ENCODE measurements around the gene RPS6KB1. TPM values are rescaled to one million over a fixed set of nuclear protein-coding genes. Genes with fewer than 3 reads are reported as not detected.

Gene RPS6KB1
- total and polyA plus RNA-seq, 8 donors, result 9.4 to 129 (median 38.1) TPM

- H3K4me3 ChIP-seq, result no peak overlapping the region
- H3K36me3 ChIP-seq, result peaks cover 0 to 16% (median 13%) of the 10 kb centered on the region in 4 donors
- WGBS, 5 donors, result 36 to 67% (median 43%) methylated on average over 3 of the region's 3 CpGs
- DNase-seq, result peak; percentile 25 to 57
- H3K27me3 ChIP-seq, result no peaks in the 10 kb centered on the region
- TF ChIP-seq CTCF (IDR thresholded peaks at IDR 0.05) (no peak), EP300 (IDR thresholded peaks at IDR 0.05) (no peak), POLR2A (IDR thresholded peaks at IDR 0.05) (no peak), POLR2AphosphoS5 (IDR thresholded peaks at IDR 0.05) (no peak)
- peak overlapping the region; percentile 48 to 100 (median 96) for H3K27ac ChIP-seq
- no peaks in the 10 kb centered on the region for H3K9me3 ChIP-seq
- peaks cover 26 to 70% (median 47%) of the 10 kb centered on the region in 4 donors for H3K4me1 ChIP-seq
- intact Hi-C loops (cut with DNase I; ENCODE audit: low total_unique reads), result no loop called here
Observed at GRCh38 chr17:59856859-59857794, 35.8 kb upstream of the RPS6KB1 start.

GRCh38 chr17:59858167-59858816 lies 34.6 kb upstream of the RPS6KB1 start:
- no peaks in the 10 kb centered on the region for H3K27me3 ChIP-seq
- TF ChIP-seq POLR2AphosphoS5 (IDR thresholded peaks at IDR 0.05), result no peak
- TF ChIP-seq EP300 (IDR thresholded peaks at IDR 0.05), result no peak
- no peak for TF ChIP-seq POLR2A (IDR thresholded peaks at IDR 0.05)
- TF ChIP-seq CTCF (IDR thresholded peaks at IDR 0.05), result no peak
- intact Hi-C loops (cut with DNase I; ENCODE audit: low total_unique reads), result no loop called here
- no peaks in the 10 kb centered on the region for H3K9me3 ChIP-seq
- H3K36me3 ChIP-seq, result peaks cover 5 to 25% (median 22%) of the 10 kb centered on the region in 4 donors
- peaks cover 21 to 62% (median 37%) of the 10 kb centered on the region in 4 donors for H3K4me1 ChIP-seq
- no peak overlapping the region for H3K4me3 ChIP-seq
- peak overlapping the region in 4 of 5 donors; percentile 95 to 100 (median 97) for H3K27ac ChIP-seq
- 53 to 70% (median 57%) methylated on average over 5 of the region's 5 CpGs for WGBS, 5 donors
- peak in 1 of 2 donors; percentile 17 for DNase-seq

- peak overlapping the region in 4 of 5 donors; percentile 95 to 100 (median 97) for H3K27ac ChIP-seq
- intact Hi-C loops (cut with DNase I; ENCODE audit: low total_unique reads), result no loop called here
Observed at GRCh38 chr17:59858932-59859331, 34.0 kb upstream of the RPS6KB1 start.

More at GRCh38 chr17:59858932-59859331, 34.0 kb upstream of the RPS6KB1 start:
- H3K9me3 ChIP-seq, result no peaks in the 10 kb centered on the region
- no peak for DNase-seq
- TF ChIP-seq POLR2AphosphoS5 (IDR thresholded peaks at IDR 0.05) (no peak), POLR2A (IDR thresholded peaks at IDR 0.05) (no peak), CTCF (IDR thresholded peaks at IDR 0.05) (no peak), EP300 (IDR thresholded peaks at IDR 0.05) (no peak)
- H3K4me1 ChIP-seq, result peaks cover 14 to 62% (median 35%) of the 10 kb centered on the region in 4 donors
- no peaks in the 10 kb centered on the region for H3K27me3 ChIP-seq
- no peak overlapping the region for H3K4me3 ChIP-seq
- WGBS, 5 donors, result 61 to 82% (median 67%) methylated on average over 3 of the region's 3 CpGs
- peaks cover 5 to 32% (median 27%) of the 10 kb centered on the region in 4 donors for H3K36me3 ChIP-seq

All from stomach (tissue), 9 donors.